GM10248 (cell line): ENCODE results near the gene XRCC2.
"Not testable (repeated sequence)": the region's sequence is repeated elsewhere in the genome, so short reads cannot be mapped to it uniquely, and the experiment has no call there.

Source experiments
- CTCF ChIA-PET: fragments of 300-600 bp; sonication (Branson Sonifier 250); formaldehyde crosslinking; extraction: SDS; loops from one replicate; lab custom pipeline; 2021; ENCODE audit warnings: antibody characterized with exemption; lab: Yijun Ruan, JAX
- POLR2A ChIA-PET: fragments of 350-650 bp; sonication (Branson Sonifier 250); formaldehyde crosslinking; extraction: SDS; loops from one replicate; lab custom pipeline; 2020; ENCODE audit warnings: antibody characterized with exemption; lab: Yijun Ruan, JAX
- DNase-seq: peaks from one replicate; pipeline ENCODE4 v3.0.0; 2012; ENCODE audit errors: extremely low spot score
- CTCF ChIP-seq: IDR thresholded peaks from 2 replicates; pipeline ENCODE4 v1.5.1; 2012; ENCODE audit warnings: mild to moderate bottlenecking, low read depth; ENCODE audit errors: extremely low read depth, missing control alignments, control extremely low read depth

XRCC2 gene

DNA sequence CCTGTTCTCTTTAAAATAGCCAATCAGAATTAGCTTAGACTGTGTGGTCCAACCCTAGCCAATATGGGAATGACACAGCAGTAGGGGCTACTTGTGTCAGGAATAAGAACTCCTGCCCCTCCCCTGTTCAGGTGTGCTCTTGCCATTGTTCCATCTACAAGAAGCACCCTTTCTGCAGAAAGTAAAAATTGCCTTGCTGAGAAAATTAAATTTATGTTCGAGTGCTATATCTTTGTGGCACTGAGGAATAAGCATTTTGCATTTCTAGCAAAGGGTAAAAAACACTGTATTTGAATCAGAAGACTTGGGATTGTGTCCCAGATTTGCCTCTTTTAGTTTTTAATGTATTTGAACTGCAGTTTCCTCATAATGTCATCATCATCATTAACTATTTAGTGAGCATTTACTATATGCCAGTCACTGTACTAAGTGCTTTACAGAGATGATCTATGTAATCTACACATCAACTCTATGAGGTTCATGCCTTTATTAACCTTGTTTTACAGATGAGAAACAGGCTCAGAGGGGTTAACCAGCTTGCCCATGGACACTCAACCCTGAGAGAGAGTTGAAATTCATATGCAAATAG lies 28.9 kb upstream of the XRCC2 start:
- ChIA-PET CTCF (no interaction called here), POLR2A (no interaction called here)
- DNase-seq = no peak
- no peak for TF ChIP-seq CTCF

DNA sequence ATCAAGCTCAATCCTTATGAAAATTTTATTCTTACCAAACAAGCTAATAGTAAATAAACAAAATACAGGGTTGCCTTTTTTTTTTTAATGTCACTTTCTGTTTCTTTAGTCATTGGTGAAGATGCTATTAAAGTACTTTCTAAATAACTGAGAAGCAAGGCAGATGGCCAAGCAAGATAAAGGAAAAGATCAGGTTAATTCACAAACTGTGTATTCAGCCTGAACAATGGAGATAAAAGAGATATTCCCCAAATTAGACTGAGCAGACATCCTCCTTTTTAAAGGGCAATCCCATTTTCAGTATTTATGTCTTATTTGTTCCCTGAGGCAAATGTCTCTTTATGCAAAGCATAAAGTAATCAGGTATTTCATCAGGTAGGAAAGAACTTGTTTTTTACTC lies 23.1 kb upstream of the XRCC2 start:
- ChIA-PET POLR2A (no interaction called here), CTCF (interaction anchor here (1.0 to 1.4 kb wide), 2 partner anchors 14 to 363 kb away, joined by 3 to 4 read pairs; no protein-coding TSS in a partner anchor)
- no peak for TF ChIP-seq CTCF
- no peak for DNase-seq

GRCh38 chr7:152697268-152697974 lies 21.5 kb upstream of the XRCC2 start:
- DNase-seq, POLR2A ChIA-PET: not testable (repeated sequence)
- CTCF ChIA-PET = interaction anchor here (1.4 to 3.0 kb wide), 2 partner anchors 9 to 12 kb away, joined by 4 to 17 read pairs; no protein-coding TSS in a partner anchor

GRCh38 chr7:152692196-152692595 lies 16.3 kb upstream of the XRCC2 start:
- DNase-seq, CTCF ChIA-PET, POLR2A ChIA-PET: not testable (repeated sequence)

- ChIA-PET CTCF (no interaction called here), POLR2A (no interaction called here)
- TF ChIP-seq CTCF = no peak
- no peak for DNase-seq
Measured at GRCh38 chr7:152683297-152683696, 7.4 kb upstream of the XRCC2 start.

GRCh38 chr7:152677808-152678670 lies 2.1 kb upstream of the XRCC2 start:
- ChIA-PET POLR2A (interaction anchor here (0.5 kb wide), 1 partner anchor 61 kb away, joined by 4 read pairs; no protein-coding TSS in a partner anchor), CTCF (interaction anchor here (1.5 kb wide), 1 partner anchor 18 kb away, joined by 3 read pairs; no protein-coding TSS in a partner anchor)
- DNase-seq = no peak
- no peak for TF ChIP-seq CTCF

DNA sequence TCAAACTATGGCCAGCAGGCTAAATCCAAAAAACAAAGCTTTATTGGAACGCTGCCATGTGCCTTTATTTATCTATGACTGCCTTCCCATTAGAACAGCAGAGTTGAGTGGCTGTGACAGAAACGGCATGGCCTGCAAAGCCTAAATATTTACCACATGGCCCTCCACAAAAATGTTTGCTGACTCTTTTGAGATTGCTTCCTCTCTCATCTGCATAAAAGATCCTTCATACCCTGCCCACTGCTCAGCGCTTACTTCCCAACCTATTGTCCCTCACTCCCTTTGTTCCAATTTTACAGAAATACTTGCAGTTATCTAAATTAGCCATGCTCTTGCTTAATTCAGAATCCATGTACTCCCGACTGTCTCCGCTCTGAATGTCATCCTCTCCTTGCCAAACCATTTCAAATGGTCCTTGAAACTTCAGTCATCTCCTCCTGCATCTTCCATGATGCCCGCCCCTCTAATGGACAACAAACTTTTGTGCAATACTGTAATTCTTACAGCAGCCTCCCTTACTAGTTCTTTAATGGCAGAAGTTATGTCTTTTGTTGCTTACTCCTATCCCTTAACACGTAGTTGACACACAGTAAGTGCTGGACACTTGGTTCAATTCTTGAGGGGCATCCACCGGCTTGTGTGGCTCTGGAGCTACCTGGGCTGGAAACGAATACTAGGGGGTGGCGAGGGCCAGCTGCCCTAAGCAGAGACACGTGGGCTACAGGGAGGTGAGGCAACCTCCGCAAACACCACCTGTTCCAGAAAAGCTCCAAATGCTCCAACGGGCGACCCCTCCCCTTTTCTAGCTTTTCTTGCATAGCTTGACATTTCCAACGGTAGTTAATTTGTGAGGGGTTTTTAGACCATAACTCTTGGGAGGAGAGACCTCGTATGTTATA lies 832 bp downstream of the XRCC2 start:
- no peak for TF ChIP-seq CTCF
- DNase-seq = no peak
- POLR2A ChIA-PET = no interaction called here
- CTCF ChIA-PET = interaction anchor here (1.2 to 2.3 kb wide), 2 partner anchors 15 to 32 kb away, joined by 5 to 8 read pairs; no protein-coding TSS in a partner anchor
